Mammary epithelial cell (primary cell): ENCODE data around the gene MAD1L1.

ENCODE experiments used
- CTCF ChIP-seq, 2 donors: IDR thresholded peaks in 1 of 2; conservative IDR thresholded peaks in 1 of 2; 2 replicates each; pipeline ENCODE4 v1.5.1; 2011 to 2012; ENCODE audit warnings: inconsistent platforms in 2 of 2, low read length in 2 of 2, mild to moderate bottlenecking in 2 of 2, control low read depth in 1 of 2, low read depth in 1 of 2; ENCODE audit not compliant: insufficient read depth in 1 of 2; ENCODE audit errors: extremely low read depth in 1 of 2
- EZH2 ChIP-seq: IDR thresholded peaks from 2 replicates; pipeline ENCODE4 v1.6.1; 2012; ENCODE audit warnings: low read length, inconsistent platforms, borderline replicate concordance

- TF ChIP-seq CTCF (conservative IDR thresholded peaks at IDR 0.05 in 1 of 2, IDR thresholded peaks at IDR 0.05 in 1 of 2; ENCODE audit: extremely low read depth in 1 of 2, insufficient read depth in 1 of 2, low read depth in 1 of 2, low read length in 2 of 2) (no peak), EZH2 (no peak)
These were observed 151.1 kb downstream of the MAD1L1 start for GRCh38 chr7:2081526-2082135.
